Stomach (tissue), 4 donors: ENCODE measurements around the gene MYO3B.

Source experiments
- EP300 ChIP-seq: sonication (generic); formaldehyde crosslinking; IDR thresholded peaks from one replicate; pipeline ENCODE4 v1.6.1; 2017; ENCODE audit warnings: antibody characterized with exemption
- POLR2AphosphoS5 ChIP-seq, 3 donors: sonication (generic); formaldehyde crosslinking; IDR thresholded peaks; one replicate each; pipeline ENCODE4 v1.6.1; 2016; ENCODE audit warnings: antibody characterized with exemption in 3 of 3
- TF ChIP-seq, protein P1 (sequence below), 7 experiments: fragments of 450-650 bp in 4 of 7; fragments of 200-600 bp in 3 of 7; sonication (generic) in 3 of 7; IDR thresholded peaks; one replicate each; pipeline ENCODE4 v1.5.1; 2016 to 2019; ENCODE audit warnings: antibody characterized with exemption in 7 of 7, control low read depth in 2 of 7, mild to moderate bottlenecking in 1 of 7

DNA sequence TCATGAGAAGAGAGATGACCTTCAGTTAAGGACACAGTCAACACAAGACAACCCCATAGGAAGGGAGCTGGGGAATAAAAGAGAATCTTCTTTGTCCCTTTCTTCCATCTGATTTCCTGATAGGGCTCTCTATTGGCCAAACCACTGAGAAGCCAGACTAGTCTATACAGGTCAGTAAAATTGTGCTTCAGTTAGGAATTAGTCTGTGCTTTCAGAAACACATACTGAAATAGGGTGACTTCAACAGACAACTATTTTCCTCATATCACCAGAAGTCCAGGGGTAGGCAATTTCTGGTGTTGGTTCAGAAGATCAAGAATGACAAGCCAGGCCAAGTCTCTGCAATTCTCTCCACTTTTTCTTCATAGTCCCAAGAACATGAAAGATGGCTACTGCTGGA lies 385.5 kb downstream of the MYO3B start:
- TF ChIP-seq, protein P1, sequence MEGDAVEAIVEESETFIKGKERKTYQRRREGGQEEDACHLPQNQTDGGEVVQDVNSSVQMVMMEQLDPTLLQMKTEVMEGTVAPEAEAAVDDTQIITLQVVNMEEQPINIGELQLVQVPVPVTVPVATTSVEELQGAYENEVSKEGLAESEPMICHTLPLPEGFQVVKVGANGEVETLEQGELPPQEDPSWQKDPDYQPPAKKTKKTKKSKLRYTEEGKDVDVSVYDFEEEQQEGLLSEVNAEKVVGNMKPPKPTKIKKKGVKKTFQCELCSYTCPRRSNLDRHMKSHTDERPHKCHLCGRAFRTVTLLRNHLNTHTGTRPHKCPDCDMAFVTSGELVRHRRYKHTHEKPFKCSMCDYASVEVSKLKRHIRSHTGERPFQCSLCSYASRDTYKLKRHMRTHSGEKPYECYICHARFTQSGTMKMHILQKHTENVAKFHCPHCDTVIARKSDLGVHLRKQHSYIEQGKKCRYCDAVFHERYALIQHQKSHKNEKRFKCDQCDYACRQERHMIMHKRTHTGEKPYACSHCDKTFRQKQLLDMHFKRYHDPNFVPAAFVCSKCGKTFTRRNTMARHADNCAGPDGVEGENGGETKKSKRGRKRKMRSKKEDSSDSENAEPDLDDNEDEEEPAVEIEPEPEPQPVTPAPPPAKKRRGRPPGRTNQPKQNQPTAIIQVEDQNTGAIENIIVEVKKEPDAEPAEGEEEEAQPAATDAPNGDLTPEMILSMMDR (IDR thresholded peaks at IDR 0.05): no peak
- TF ChIP-seq EP300 (no peak), POLR2AphosphoS5 (IDR thresholded peaks at IDR 0.05) (no peak)
